Endodermal cell (in vitro differentiated cells): ENCODE data around the gene NAA35. TPM values are rescaled to one million over a fixed set of nuclear protein-coding genes. Genes with fewer than 3 reads are reported as not detected.
"Not testable (repeated sequence)": the region's sequence is repeated elsewhere in the genome, so short reads cannot be mapped to it uniquely, and the experiment has no call there.

Experiments used
- DNase-seq: peaks from one replicate; pipeline ENCODE4 v3.0.0-alpha.2; 2017
- H3K27ac ChIP-seq: 2 replicates; pipeline ENCODE4 v1.5.1; 2013; ENCODE audit warnings: mild to moderate bottlenecking, low read depth, low read length, moderate library complexity
- H3K27me3 ChIP-seq: 2 replicates; pipeline ENCODE4 v1.6.1; 2013; ENCODE audit warnings: mild to moderate bottlenecking, low read length, moderate library complexity; ENCODE audit not compliant: insufficient read depth, control insufficient read depth, poor library complexity, severe bottlenecking
- H3K36me3 ChIP-seq: 2 replicates; pipeline ENCODE4 v1.7.0; 2013; ENCODE audit warnings: mild to moderate bottlenecking, low read length, moderate library complexity; ENCODE audit not compliant: control insufficient read depth, insufficient read depth
- H3K4me1 ChIP-seq: one replicate; pipeline ENCODE4 v1.7.0; 2013; ENCODE audit warnings: low read length; ENCODE audit not compliant: control insufficient read depth, insufficient read depth
- H3K4me3 ChIP-seq: 2 replicates; pipeline ENCODE4 v1.5.1; 2013; ENCODE audit warnings: mild to moderate bottlenecking, low read length, moderate library complexity
- H3K9ac ChIP-seq: 2 replicates; pipeline ENCODE4 v1.6.1; 2013; ENCODE audit warnings: mild to moderate bottlenecking, low read length, moderate library complexity; ENCODE audit not compliant: poor library complexity, severe bottlenecking; ENCODE audit errors: extremely low read depth
- H3K9me3 ChIP-seq: 2 replicates; pipeline ENCODE4 v1.6.1; 2013; ENCODE audit warnings: mild to moderate bottlenecking, low read length, moderate library complexity; ENCODE audit not compliant: control insufficient read depth
- H3K27ac Mint-ChIP-seq: 2 replicates; pipeline ENCODE4 v1.8.0; 2020; ENCODE audit warnings: mixed read lengths
- H3K27me3 Mint-ChIP-seq: 2 replicates; pipeline ENCODE4 v1.8.0; 2021; ENCODE audit warnings: mild to moderate bottlenecking, mixed read lengths; ENCODE audit not compliant: insufficient read depth
- H3K36me3 Mint-ChIP-seq: 2 replicates; pipeline ENCODE4 v1.8.0; 2020; ENCODE audit warnings: low read depth, mixed read lengths
- H3K4me1 Mint-ChIP-seq: 2 replicates; pipeline ENCODE4 v1.8.0; 2020; ENCODE audit warnings: mixed read lengths
- H3K4me3 Mint-ChIP-seq: 2 replicates; pipeline ENCODE4 v1.8.0; 2020; ENCODE audit warnings: mild to moderate bottlenecking, moderate library complexity, mixed read lengths
- H3K9me3 Mint-ChIP-seq: 2 replicates; pipeline ENCODE4 v1.8.0; 2020; ENCODE audit warnings: mild to moderate bottlenecking, mixed read lengths
- WGBS, 2 experiments: methylation state at CpG; one replicate each; pipeline versions ENCODE4 v1.1.5 to v1.1.7; 2013; ENCODE audit warnings: missing lambda C conversion rate in 2 of 2, mixed read lengths in 1 of 2; ENCODE audit not compliant: insufficient coverage in 1 of 2, insufficient read length in 1 of 2; 5-methylcytosine and 5-hydroxymethylcytosine counted together
- total RNA-seq, 2 donors: library from RNA; stranded (reverse); fragmentation: NEBNext Ultra II Directional in 1 of 2; extraction: Animal tissue kit (Norgen Biotek cat#: 25700) in 1 of 2; gene quantifications; 2 replicates in 1 of 2; 3 replicates in 1 of 2; pipeline ENCODE4 v1.2.1, GENCODE V29; 2021
- TF ChIP-seq, protein P1 (sequence below): fragments of 200-600 bp; sonication (generic); conservative IDR thresholded peaks from 2 replicates; pipeline ENCODE4 v1.5.0; 2021; ENCODE audit warnings: antibody characterized with exemption, mild to moderate bottlenecking

The NAA35 gene
- total RNA-seq, 2 donors from 2014 or later = 30.3 to 31.4 TPM

DNA sequence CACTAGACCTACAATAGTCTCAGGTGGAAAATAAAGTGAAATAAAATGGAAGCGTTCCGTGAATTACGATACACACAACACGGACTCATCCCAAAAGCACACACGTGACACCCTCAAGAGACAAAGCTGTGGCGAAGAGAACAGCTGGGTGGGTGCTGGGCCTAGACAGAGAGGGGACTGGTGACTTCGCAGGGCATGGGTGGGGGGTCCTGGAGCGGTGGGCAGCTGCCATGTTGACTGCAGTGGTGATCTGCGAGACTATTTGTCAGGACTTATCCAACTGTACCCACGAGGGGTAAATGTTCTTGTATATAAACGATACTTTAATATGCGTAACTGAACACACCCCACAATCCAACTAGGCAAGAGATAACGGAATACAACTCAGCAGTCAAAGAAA lies 106.4 kb downstream of the NAA35 start:
- Mint-ChIP-seq H3K4me3 (no peak overlapping the region), H3K36me3 (peaks cover 5% of the 10 kb centered on the region), H3K4me1 (no peaks in the 10 kb centered on the region), H3K9me3 (no peaks in the 10 kb centered on the region), H3K27ac (no peak overlapping the region), H3K27me3 (no peaks in the 10 kb centered on the region)
- H3K9ac ChIP-seq = no peak overlapping the region
- H3K4me3 ChIP-seq = no peak overlapping the region
- DNase-seq = no peak
- H3K27me3 ChIP-seq = no peaks in the 10 kb centered on the region
- peak overlapping the region; percentile 32 for H3K27ac ChIP-seq
- no peaks in the 10 kb centered on the region for H3K9me3 ChIP-seq
- H3K4me1 ChIP-seq = no peaks in the 10 kb centered on the region
- no peaks in the 10 kb centered on the region for H3K36me3 ChIP-seq
- 96% methylated on average over 11 to 13 of the region's 13 CpGs for WGBS, 2 experiments
- TF ChIP-seq, protein P1, sequence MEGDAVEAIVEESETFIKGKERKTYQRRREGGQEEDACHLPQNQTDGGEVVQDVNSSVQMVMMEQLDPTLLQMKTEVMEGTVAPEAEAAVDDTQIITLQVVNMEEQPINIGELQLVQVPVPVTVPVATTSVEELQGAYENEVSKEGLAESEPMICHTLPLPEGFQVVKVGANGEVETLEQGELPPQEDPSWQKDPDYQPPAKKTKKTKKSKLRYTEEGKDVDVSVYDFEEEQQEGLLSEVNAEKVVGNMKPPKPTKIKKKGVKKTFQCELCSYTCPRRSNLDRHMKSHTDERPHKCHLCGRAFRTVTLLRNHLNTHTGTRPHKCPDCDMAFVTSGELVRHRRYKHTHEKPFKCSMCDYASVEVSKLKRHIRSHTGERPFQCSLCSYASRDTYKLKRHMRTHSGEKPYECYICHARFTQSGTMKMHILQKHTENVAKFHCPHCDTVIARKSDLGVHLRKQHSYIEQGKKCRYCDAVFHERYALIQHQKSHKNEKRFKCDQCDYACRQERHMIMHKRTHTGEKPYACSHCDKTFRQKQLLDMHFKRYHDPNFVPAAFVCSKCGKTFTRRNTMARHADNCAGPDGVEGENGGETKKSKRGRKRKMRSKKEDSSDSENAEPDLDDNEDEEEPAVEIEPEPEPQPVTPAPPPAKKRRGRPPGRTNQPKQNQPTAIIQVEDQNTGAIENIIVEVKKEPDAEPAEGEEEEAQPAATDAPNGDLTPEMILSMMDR = no peak

DNA sequence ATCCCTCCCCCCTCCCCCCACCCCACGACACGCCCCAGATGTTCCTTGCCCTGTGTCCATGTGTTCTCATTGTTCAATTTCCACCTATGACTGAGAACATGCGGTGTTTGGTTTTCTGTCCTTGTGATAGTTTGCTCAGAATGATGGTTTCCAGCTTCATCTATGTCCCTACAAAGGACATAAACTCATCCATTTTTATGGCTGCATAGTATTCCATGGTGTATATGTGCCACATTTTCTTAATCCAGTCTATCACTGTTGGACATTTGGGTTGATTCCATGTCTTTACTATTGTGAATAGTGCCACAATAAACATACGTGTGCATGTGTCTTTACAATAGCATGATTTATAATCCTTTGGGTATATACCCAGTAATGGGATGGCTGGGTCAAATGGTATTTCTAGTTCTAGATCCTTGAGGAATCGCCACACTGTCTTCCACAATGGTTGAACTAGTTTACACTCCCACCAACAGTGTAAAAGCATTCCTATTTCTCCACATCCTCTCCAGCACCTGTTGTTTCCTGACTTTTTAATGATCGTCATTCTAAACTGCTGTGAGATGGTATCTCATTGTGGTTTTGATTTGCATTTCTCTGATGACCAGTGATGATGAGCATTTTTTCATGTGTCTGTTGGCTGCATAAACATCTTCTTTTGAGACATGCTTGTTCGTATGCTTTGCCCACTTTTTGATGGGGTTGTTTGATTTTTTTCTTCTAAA lies 107.2 kb downstream of the NAA35 start:
- not testable (repeated sequence) for DNase-seq, H3K4me1 Mint-ChIP-seq, H3K9me3 Mint-ChIP-seq, H3K4me1 ChIP-seq, H3K9me3 ChIP-seq, H3K27ac ChIP-seq, H3K4me3 ChIP-seq, H3K36me3 Mint-ChIP-seq, H3K27me3 Mint-ChIP-seq, H3K9ac ChIP-seq, H3K27me3 ChIP-seq, H3K4me3 Mint-ChIP-seq, H3K36me3 ChIP-seq, H3K27ac Mint-ChIP-seq
- WGBS, 2 experiments = 84 to 95% methylated on average over 2 to 4 of the region's 7 CpGs

DNA sequence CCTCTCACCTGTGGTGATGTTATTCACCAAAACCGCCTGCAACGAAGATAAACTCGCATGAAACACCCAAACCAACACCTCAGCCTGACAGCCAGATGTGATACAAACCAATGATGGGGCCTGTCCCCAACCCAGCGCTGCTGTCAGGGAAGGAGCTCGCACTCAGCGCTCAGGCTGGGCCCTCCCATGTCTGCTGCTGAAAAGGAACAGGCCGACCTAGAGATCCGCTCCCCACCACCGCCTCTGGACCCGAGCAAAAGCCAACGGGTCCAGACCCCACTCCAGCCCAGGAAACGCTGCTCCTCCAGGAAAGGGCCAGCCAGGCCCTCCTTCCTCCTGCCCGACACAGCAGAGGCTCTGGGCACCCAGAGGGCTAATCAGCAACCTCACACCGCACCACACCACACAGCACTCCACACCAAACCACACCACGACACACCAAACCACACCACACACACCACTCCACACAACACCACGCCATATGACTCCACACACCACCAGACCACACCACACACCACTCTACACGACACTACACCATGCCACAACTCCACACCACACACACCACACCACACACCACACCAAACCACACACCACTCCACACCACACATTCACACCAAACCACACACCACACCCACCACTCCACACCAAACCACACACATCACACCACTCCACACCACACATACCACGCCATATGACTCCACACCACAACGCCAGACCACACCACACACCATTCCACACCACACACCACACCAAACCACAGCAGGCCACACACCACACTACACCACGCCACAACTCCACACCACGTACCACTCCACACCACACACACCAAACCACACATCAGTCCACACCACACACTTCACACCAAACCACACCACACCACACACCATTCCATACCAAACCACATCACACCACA lies 111.9 kb downstream of the NAA35 start:
- Histone ChIP-seq H3K27me3 (no peaks in the 10 kb centered on the region), H3K9ac (no peak overlapping the region), H3K9me3 (no peaks in the 10 kb centered on the region), H3K4me3 (no peak overlapping the region), H3K27ac (peak overlapping the region; percentile 22), H3K4me1 (peaks cover 15% of the 10 kb centered on the region), H3K36me3 (no peaks in the 10 kb centered on the region)
- Mint-ChIP-seq H3K27me3 (no peaks in the 10 kb centered on the region), H3K36me3 (no peaks in the 10 kb centered on the region), H3K9me3 (no peaks in the 10 kb centered on the region), H3K4me3 (no peak overlapping the region), H3K4me1 (peaks cover 1% of the 10 kb centered on the region), H3K27ac (no peak overlapping the region)
- TF ChIP-seq, protein P1 = no peak
- 92 to 94% methylated on average over 8 to 21 of the region's 21 CpGs for WGBS, 2 experiments
- DNase-seq = no peak
